ENCODE results near the gene TMEM145. TPM values are rescaled to one million over a fixed set of nuclear protein-coding genes. Genes with fewer than 3 reads are reported as not detected.

TMEM145 gene
- total RNA-seq, 1 donor from 2014 or later: not detected

DNA sequence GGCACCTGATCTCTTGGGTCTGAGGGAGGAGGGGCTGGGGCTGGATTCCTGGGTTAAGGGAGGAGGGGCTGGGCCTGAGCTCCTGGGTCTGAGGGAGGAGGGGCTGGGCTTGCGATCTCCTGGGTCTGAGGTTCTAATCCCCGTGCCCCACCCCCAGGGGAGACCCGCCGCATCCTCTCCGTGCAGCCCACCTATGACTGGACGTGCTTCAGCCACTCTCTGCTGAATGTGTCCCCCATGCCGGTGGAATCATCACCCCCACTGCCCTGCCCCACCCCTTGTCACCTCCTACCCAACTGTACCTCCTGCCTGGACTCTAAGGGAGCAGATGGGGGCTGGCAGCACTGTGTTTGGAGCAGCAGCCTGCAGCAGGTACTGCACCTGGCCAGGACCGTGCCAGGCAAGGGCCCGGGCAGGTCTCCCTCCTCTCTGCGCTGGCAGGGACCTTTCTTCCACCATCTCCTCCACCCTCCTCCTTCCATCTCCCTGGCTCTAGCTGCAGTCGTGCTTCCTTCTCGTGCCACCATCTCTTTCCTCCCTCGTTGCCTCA is 49.9 kb downstream of the TMEM145 start:
- DNase-seq (ENCODE audit: low read depth): no peak
- Mint-ChIP-seq H3K27ac (ENCODE audit: unreplicated experiment) (no peak overlapping the region), H3K4me1 (ENCODE audit: low read depth, unreplicated experiment) (peaks cover 3% of the 10 kb centered on the region), H3K4me3 (ENCODE audit: unreplicated experiment) (no peak overlapping the region), H3K36me3 (ENCODE audit: low read depth, unreplicated experiment) (peaks cover 48% of the 10 kb centered on the region), H3K27me3 (ENCODE audit: low read depth, unreplicated experiment) (no peaks in the 10 kb centered on the region), H3K9me3 (ENCODE audit: unreplicated experiment) (peaks cover 6% of the 10 kb centered on the region)
- Histone ChIP-seq H3K36me3 (ENCODE audit: insufficient read depth, low read length) (peaks cover 4% of the 10 kb centered on the region), H3K27me3 (ENCODE audit: insufficient read depth, low read length) (no peaks in the 10 kb centered on the region), H3K79me2 (ENCODE audit: insufficient read depth, low read length) (no peaks in the 10 kb centered on the region), H3K4me2 (ENCODE audit: low read length) (no peak overlapping the region), H4K20me1 (ENCODE audit: insufficient read depth, low read length) (no peaks in the 10 kb centered on the region), H3K9me3 (ENCODE audit: insufficient read depth, low read depth, low read length) (peaks cover 9% of the 10 kb centered on the region), H3K9ac (ENCODE audit: low read length) (no peak overlapping the region), H2AFZ (ENCODE audit: low read depth, low read length) (no peak overlapping the region), H3K4me3 (ENCODE audit: insufficient read depth, low read depth, low read length) (no peak overlapping the region), H3K4me1 (ENCODE audit: insufficient read depth, low read length) (no peaks in the 10 kb centered on the region), H3K27ac (ENCODE audit: low read depth, low read length) (no peak overlapping the region)
- no peak for FAIRE-seq
- no peak for TF ChIP-seq EZH2 (IDR thresholded peaks at IDR 0.05; ENCODE audit: insufficient read depth, low read length)
- TF ChIP-seq, protein P1, sequence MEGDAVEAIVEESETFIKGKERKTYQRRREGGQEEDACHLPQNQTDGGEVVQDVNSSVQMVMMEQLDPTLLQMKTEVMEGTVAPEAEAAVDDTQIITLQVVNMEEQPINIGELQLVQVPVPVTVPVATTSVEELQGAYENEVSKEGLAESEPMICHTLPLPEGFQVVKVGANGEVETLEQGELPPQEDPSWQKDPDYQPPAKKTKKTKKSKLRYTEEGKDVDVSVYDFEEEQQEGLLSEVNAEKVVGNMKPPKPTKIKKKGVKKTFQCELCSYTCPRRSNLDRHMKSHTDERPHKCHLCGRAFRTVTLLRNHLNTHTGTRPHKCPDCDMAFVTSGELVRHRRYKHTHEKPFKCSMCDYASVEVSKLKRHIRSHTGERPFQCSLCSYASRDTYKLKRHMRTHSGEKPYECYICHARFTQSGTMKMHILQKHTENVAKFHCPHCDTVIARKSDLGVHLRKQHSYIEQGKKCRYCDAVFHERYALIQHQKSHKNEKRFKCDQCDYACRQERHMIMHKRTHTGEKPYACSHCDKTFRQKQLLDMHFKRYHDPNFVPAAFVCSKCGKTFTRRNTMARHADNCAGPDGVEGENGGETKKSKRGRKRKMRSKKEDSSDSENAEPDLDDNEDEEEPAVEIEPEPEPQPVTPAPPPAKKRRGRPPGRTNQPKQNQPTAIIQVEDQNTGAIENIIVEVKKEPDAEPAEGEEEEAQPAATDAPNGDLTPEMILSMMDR (IDR thresholded peaks at IDR 0.05; ENCODE audit: insufficient read depth, low read depth, low read length): no peak

DNA sequence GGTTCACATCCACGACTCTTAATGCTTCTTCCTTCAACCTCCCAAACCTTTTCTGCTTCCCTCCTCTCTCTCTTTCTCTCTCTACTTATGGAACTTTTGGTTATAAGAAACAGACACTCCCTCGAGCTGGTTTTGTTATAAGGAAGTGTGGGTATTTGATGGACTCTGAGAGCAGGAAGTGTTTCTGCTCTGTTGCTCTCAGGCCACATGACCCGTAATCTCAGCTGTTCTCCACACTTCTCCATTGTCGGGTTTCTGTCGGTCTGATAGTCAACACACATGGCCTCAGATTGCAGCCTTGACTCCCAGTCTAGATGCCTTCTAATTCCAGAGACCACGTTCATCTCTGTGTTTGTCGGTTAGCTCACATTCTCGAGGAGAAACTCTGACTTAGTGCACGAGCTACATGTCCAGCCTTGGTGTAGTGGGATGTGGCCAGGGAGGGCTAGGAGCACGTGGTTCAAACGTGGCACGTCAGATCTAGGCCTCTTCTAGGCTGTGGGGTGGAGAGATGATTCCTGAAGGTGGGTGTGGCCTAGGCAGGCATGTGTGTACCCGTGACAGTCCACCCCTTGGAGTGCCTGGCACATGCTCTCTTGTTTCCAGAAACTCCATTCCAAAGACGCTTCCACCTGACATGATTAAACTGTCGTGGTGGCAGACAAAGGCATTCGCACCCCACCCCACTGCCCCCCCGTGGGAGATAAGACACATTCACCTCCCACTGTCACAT is 50.7 kb downstream of the TMEM145 start:
- H3K9me3 ChIP-seq (ENCODE audit: insufficient read depth, low read depth, low read length): peaks cover 9% of the 10 kb centered on the region
- Mint-ChIP-seq H3K36me3 (ENCODE audit: low read depth, unreplicated experiment) (peaks cover 46% of the 10 kb centered on the region), H3K4me1 (ENCODE audit: low read depth, unreplicated experiment) (no peaks in the 10 kb centered on the region), H3K27me3 (ENCODE audit: low read depth, unreplicated experiment) (no peaks in the 10 kb centered on the region), H3K9me3 (ENCODE audit: unreplicated experiment) (peaks cover 6% of the 10 kb centered on the region), H3K4me3 (ENCODE audit: unreplicated experiment) (no peak overlapping the region), H3K27ac (ENCODE audit: unreplicated experiment) (no peak overlapping the region)
- H3K27ac ChIP-seq (ENCODE audit: low read depth, low read length): no peak overlapping the region
- H4K20me1 ChIP-seq (ENCODE audit: insufficient read depth, low read length): no peaks in the 10 kb centered on the region
- H3K36me3 ChIP-seq (ENCODE audit: insufficient read depth, low read length): peaks cover 4% of the 10 kb centered on the region
- no peak overlapping the region for H2AFZ ChIP-seq (ENCODE audit: low read depth, low read length)
- H3K9ac ChIP-seq (ENCODE audit: low read length): no peak overlapping the region
- no peaks in the 10 kb centered on the region for H3K4me1 ChIP-seq (ENCODE audit: insufficient read depth, low read length)
- no peak overlapping the region for H3K4me2 ChIP-seq (ENCODE audit: low read length)
- no peak for DNase-seq (ENCODE audit: low read depth)
- no peak for TF ChIP-seq EZH2 (IDR thresholded peaks at IDR 0.05; ENCODE audit: insufficient read depth, low read length)
- TF ChIP-seq, protein P1 (IDR thresholded peaks at IDR 0.05; ENCODE audit: insufficient read depth, low read depth, low read length): no peak
- FAIRE-seq: no peak
- no peaks in the 10 kb centered on the region for H3K27me3 ChIP-seq (ENCODE audit: insufficient read depth, low read length)
- H3K4me3 ChIP-seq (ENCODE audit: insufficient read depth, low read depth, low read length): no peak overlapping the region
- no peaks in the 10 kb centered on the region for H3K79me2 ChIP-seq (ENCODE audit: insufficient read depth, low read length)

DNA sequence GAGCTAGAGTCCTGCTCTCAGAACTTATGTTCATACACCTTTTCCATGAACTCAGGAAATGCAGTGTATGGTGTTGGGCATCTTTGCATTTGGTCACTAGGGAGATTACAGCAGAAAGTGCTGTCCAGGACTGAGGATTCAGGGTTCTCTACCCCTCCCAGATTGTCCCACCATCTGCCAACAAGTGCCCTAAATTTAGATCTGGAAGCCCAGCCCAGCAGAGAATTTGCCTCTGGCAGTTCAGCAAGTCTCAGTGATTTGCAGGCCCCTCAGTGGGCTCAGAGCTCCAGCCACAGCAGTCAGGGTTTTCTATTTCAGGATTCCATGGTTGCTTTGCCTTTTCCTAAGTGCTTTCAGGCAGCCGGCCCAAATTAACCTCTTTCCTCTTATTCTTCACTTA is 53.6 kb downstream of the TMEM145 start:
- Histone ChIP-seq H2AFZ (ENCODE audit: low read depth, low read length) (no peak overlapping the region), H3K9ac (ENCODE audit: low read length) (no peak overlapping the region)
- no peak overlapping the region for H3K4me3 Mint-ChIP-seq (ENCODE audit: unreplicated experiment)

More for the DNA sequence above, 53.6 kb downstream of the TMEM145 start:
- Histone ChIP-seq H3K79me2 (ENCODE audit: insufficient read depth, low read length) (no peaks in the 10 kb centered on the region), H3K9me3 (ENCODE audit: insufficient read depth, low read depth, low read length) (peaks cover 9% of the 10 kb centered on the region), H3K27me3 (ENCODE audit: insufficient read depth, low read length) (no peaks in the 10 kb centered on the region), H3K27ac (ENCODE audit: low read depth, low read length) (no peak overlapping the region), H3K36me3 (ENCODE audit: insufficient read depth, low read length) (peaks cover 4% of the 10 kb centered on the region), H3K4me3 (ENCODE audit: insufficient read depth, low read depth, low read length) (no peak overlapping the region), H3K4me1 (ENCODE audit: insufficient read depth, low read length) (no peaks in the 10 kb centered on the region), H3K4me2 (ENCODE audit: low read length) (no peak overlapping the region), H4K20me1 (ENCODE audit: insufficient read depth, low read length) (no peaks in the 10 kb centered on the region)
- Mint-ChIP-seq H3K4me1 (ENCODE audit: low read depth, unreplicated experiment) (no peaks in the 10 kb centered on the region), H3K36me3 (ENCODE audit: low read depth, unreplicated experiment) (peaks cover 43% of the 10 kb centered on the region), H3K27ac (ENCODE audit: unreplicated experiment) (no peak overlapping the region), H3K9me3 (ENCODE audit: unreplicated experiment) (peaks cover 6% of the 10 kb centered on the region), H3K27me3 (ENCODE audit: low read depth, unreplicated experiment) (no peaks in the 10 kb centered on the region)
- TF ChIP-seq, protein P1 (IDR thresholded peaks at IDR 0.05; ENCODE audit: insufficient read depth, low read depth, low read length): no peak
- DNase-seq (ENCODE audit: low read depth) (no peak), FAIRE-seq (no peak)
